ENCODE results near the gene LRP5. TPM values are rescaled to one million over a fixed set of nuclear protein-coding genes. Genes with fewer than 3 reads are reported as not detected.

Gene LRP5
- total and polyA plus RNA-seq, 2 donors: 10.1 to 22.1 TPM

GRCh38 chr11:68329978-68330699 is 17.7 kb downstream of the LRP5 start:
- Histone ChIP-seq H3K36me3 (ENCODE audit: control insufficient read depth in 2 of 2, insufficient read depth in 2 of 2, low read length in 1 of 2) (no peaks in the 10 kb centered on the region), H3K27me3 (ENCODE audit: control insufficient read depth in 2 of 2, insufficient read depth in 1 of 2, low read length in 1 of 2) (peaks cover 0 to 2% of the 10 kb centered on the region in 2 donors), H3K4me1 (ENCODE audit: control insufficient read depth in 2 of 2, insufficient read depth in 2 of 2, low read length in 2 of 2) (peaks cover 44 to 70% of the 10 kb centered on the region in 2 donors), H3K27ac (ENCODE audit: low read depth in 1 of 2, low read length in 1 of 2) (no peak overlapping the region), H3K9me3 (ENCODE audit: control insufficient read depth in 2 of 2, insufficient read depth in 1 of 2, low read length in 1 of 2) (no peaks in the 10 kb centered on the region), H3K4me3 (ENCODE audit: low read length in 2 of 2) (no peak overlapping the region)
- 94% methylated on average over 13 of the region's 13 CpGs for WGBS
- no peak for DNase-seq (ENCODE audit: low read depth in 6 of 9, low spot score in 9 of 9)

- WGBS: 79% methylated on average over 16 of the region's 16 CpGs
- Histone ChIP-seq H3K4me1 (ENCODE audit: control insufficient read depth in 2 of 2, insufficient read depth in 2 of 2, low read length in 2 of 2) (peaks cover 44 to 70% of the 10 kb centered on the region in 2 donors), H3K36me3 (ENCODE audit: control insufficient read depth in 2 of 2, insufficient read depth in 2 of 2, low read length in 1 of 2) (no peaks in the 10 kb centered on the region), H3K27ac (ENCODE audit: low read depth in 1 of 2, low read length in 1 of 2) (peak overlapping the region in 1 of 2 donors; percentile 45), H3K9me3 (ENCODE audit: control insufficient read depth in 2 of 2, insufficient read depth in 1 of 2, low read length in 1 of 2) (no peaks in the 10 kb centered on the region), H3K27me3 (ENCODE audit: control insufficient read depth in 2 of 2, insufficient read depth in 1 of 2, low read length in 1 of 2) (peaks cover 0 to 2% of the 10 kb centered on the region in 2 donors), H3K4me3 (ENCODE audit: low read length in 2 of 2) (peak overlapping the region; percentile 2 to 25)
- DNase-seq (ENCODE audit: low read depth in 6 of 9, low spot score in 9 of 9): no peak
Observed at GRCh38 chr11:68330700-68331337, 18.4 kb downstream of the LRP5 start.

GRCh38 chr11:68331338-68331947 is 19.1 kb downstream of the LRP5 start:
- peak in 2 of 9 donors; percentile 21 to 65 for DNase-seq (ENCODE audit: low read depth in 6 of 9, low spot score in 9 of 9)
- Histone ChIP-seq H3K4me1 (ENCODE audit: control insufficient read depth in 2 of 2, insufficient read depth in 2 of 2, low read length in 2 of 2) (peaks cover 44 to 63% of the 10 kb centered on the region in 2 donors), H3K27me3 (ENCODE audit: control insufficient read depth in 2 of 2, insufficient read depth in 1 of 2, low read length in 1 of 2) (peaks cover 0 to 2% of the 10 kb centered on the region in 2 donors), H3K4me3 (ENCODE audit: low read length in 2 of 2) (peak overlapping the region; percentile 2 to 25), H3K27ac (ENCODE audit: low read depth in 1 of 2, low read length in 1 of 2) (peak overlapping the region; percentile 15 to 45), H3K36me3 (ENCODE audit: control insufficient read depth in 2 of 2, insufficient read depth in 2 of 2, low read length in 1 of 2) (no peaks in the 10 kb centered on the region), H3K9me3 (ENCODE audit: control insufficient read depth in 2 of 2, insufficient read depth in 1 of 2, low read length in 1 of 2) (no peaks in the 10 kb centered on the region)
- 21% methylated on average over 14 of the region's 14 CpGs for WGBS

GRCh38 chr11:68332186-68332585 is 19.8 kb downstream of the LRP5 start:
- Histone ChIP-seq H3K27ac (ENCODE audit: low read depth in 1 of 2, low read length in 1 of 2) (no peak overlapping the region), H3K36me3 (ENCODE audit: control insufficient read depth in 2 of 2, insufficient read depth in 2 of 2, low read length in 1 of 2) (no peaks in the 10 kb centered on the region), H3K4me1 (ENCODE audit: control insufficient read depth in 2 of 2, insufficient read depth in 2 of 2, low read length in 2 of 2) (peaks cover 45 to 61% of the 10 kb centered on the region in 2 donors), H3K4me3 (ENCODE audit: low read length in 2 of 2) (no peak overlapping the region), H3K27me3 (ENCODE audit: control insufficient read depth in 2 of 2, insufficient read depth in 1 of 2, low read length in 1 of 2) (peaks cover 0 to 2% of the 10 kb centered on the region in 2 donors), H3K9me3 (ENCODE audit: control insufficient read depth in 2 of 2, insufficient read depth in 1 of 2, low read length in 1 of 2) (no peaks in the 10 kb centered on the region)
- 97% methylated on average over 9 of the region's 9 CpGs for WGBS
- DNase-seq (ENCODE audit: low read depth in 6 of 9, low spot score in 9 of 9): no peak

GRCh38 chr11:68333173-68333572 is 20.8 kb downstream of the LRP5 start:
- H3K4me3 ChIP-seq (ENCODE audit: low read length in 2 of 2): no peak overlapping the region
- H3K36me3 ChIP-seq (ENCODE audit: control insufficient read depth in 2 of 2, insufficient read depth in 2 of 2, low read length in 1 of 2): no peaks in the 10 kb centered on the region
- WGBS: 80% methylated on average over 4 of the region's 4 CpGs
- H3K9me3 ChIP-seq (ENCODE audit: control insufficient read depth in 2 of 2, insufficient read depth in 1 of 2, low read length in 1 of 2): no peaks in the 10 kb centered on the region
- peak overlapping the region in 1 of 2 donors; percentile 33 for H3K27ac ChIP-seq (ENCODE audit: low read depth in 1 of 2, low read length in 1 of 2)
- no peak for DNase-seq (ENCODE audit: low read depth in 6 of 9, low spot score in 9 of 9)
- H3K4me1 ChIP-seq (ENCODE audit: control insufficient read depth in 2 of 2, insufficient read depth in 2 of 2, low read length in 2 of 2): peaks cover 39 to 57% of the 10 kb centered on the region in 2 donors
- peaks cover 0 to 2% of the 10 kb centered on the region in 2 donors for H3K27me3 ChIP-seq (ENCODE audit: control insufficient read depth in 2 of 2, insufficient read depth in 1 of 2, low read length in 1 of 2)

GRCh38 chr11:68334923-68335322 is 22.5 kb downstream of the LRP5 start:
- no peak for DNase-seq (ENCODE audit: low read depth in 6 of 9, low spot score in 9 of 9)
- Histone ChIP-seq H3K27me3 (ENCODE audit: control insufficient read depth in 2 of 2, insufficient read depth in 1 of 2, low read length in 1 of 2) (no peaks in the 10 kb centered on the region), H3K4me1 (ENCODE audit: control insufficient read depth in 2 of 2, insufficient read depth in 2 of 2, low read length in 2 of 2) (peaks cover 27 to 40% of the 10 kb centered on the region in 2 donors), H3K27ac (ENCODE audit: low read depth in 1 of 2, low read length in 1 of 2) (no peak overlapping the region), H3K36me3 (ENCODE audit: control insufficient read depth in 2 of 2, insufficient read depth in 2 of 2, low read length in 1 of 2) (no peaks in the 10 kb centered on the region), H3K9me3 (ENCODE audit: control insufficient read depth in 2 of 2, insufficient read depth in 1 of 2, low read length in 1 of 2) (no peaks in the 10 kb centered on the region), H3K4me3 (ENCODE audit: low read length in 2 of 2) (no peak overlapping the region)
- WGBS: 100% methylated on average over 4 of the region's 4 CpGs

- Histone ChIP-seq H3K4me1 (ENCODE audit: control insufficient read depth in 2 of 2, insufficient read depth in 2 of 2, low read length in 2 of 2) (peaks cover 25 to 38% of the 10 kb centered on the region in 2 donors), H3K36me3 (ENCODE audit: control insufficient read depth in 2 of 2, insufficient read depth in 2 of 2, low read length in 1 of 2) (no peaks in the 10 kb centered on the region), H3K9me3 (ENCODE audit: control insufficient read depth in 2 of 2, insufficient read depth in 1 of 2, low read length in 1 of 2) (no peaks in the 10 kb centered on the region), H3K4me3 (ENCODE audit: low read length in 2 of 2) (no peak overlapping the region), H3K27ac (ENCODE audit: low read depth in 1 of 2, low read length in 1 of 2) (no peak overlapping the region), H3K27me3 (ENCODE audit: control insufficient read depth in 2 of 2, insufficient read depth in 1 of 2, low read length in 1 of 2) (no peaks in the 10 kb centered on the region)
- WGBS: 96% methylated on average over 8 of the region's 8 CpGs
- DNase-seq (ENCODE audit: low read depth in 6 of 9, low spot score in 9 of 9): no peak
Observed at GRCh38 chr11:68335683-68336082, 23.3 kb downstream of the LRP5 start.

GRCh38 chr11:68336716-68337115 is 24.3 kb downstream of the LRP5 start:
- Histone ChIP-seq H3K4me3 (ENCODE audit: low read length in 2 of 2) (no peak overlapping the region), H3K36me3 (ENCODE audit: control insufficient read depth in 2 of 2, insufficient read depth in 2 of 2, low read length in 1 of 2) (no peaks in the 10 kb centered on the region), H3K4me1 (ENCODE audit: control insufficient read depth in 2 of 2, insufficient read depth in 2 of 2, low read length in 2 of 2) (peaks cover 15 to 28% of the 10 kb centered on the region in 2 donors), H3K27ac (ENCODE audit: low read depth in 1 of 2, low read length in 1 of 2) (no peak overlapping the region), H3K9me3 (ENCODE audit: control insufficient read depth in 2 of 2, insufficient read depth in 1 of 2, low read length in 1 of 2) (no peaks in the 10 kb centered on the region), H3K27me3 (ENCODE audit: control insufficient read depth in 2 of 2, insufficient read depth in 1 of 2, low read length in 1 of 2) (no peaks in the 10 kb centered on the region)
- no peak for DNase-seq (ENCODE audit: low read depth in 6 of 9, low spot score in 9 of 9)
- WGBS: 82% methylated on average over 9 of the region's 9 CpGs

- no peak overlapping the region for H3K27ac ChIP-seq (ENCODE audit: low read depth in 1 of 2, low read length in 1 of 2)
- peaks cover 12 to 23% of the 10 kb centered on the region in 2 donors for H3K4me1 ChIP-seq (ENCODE audit: control insufficient read depth in 2 of 2, insufficient read depth in 2 of 2, low read length in 2 of 2)
- no peak overlapping the region for H3K4me3 ChIP-seq (ENCODE audit: low read length in 2 of 2)
- no peaks in the 10 kb centered on the region for H3K36me3 ChIP-seq (ENCODE audit: control insufficient read depth in 2 of 2, insufficient read depth in 2 of 2, low read length in 1 of 2)
- no peak for DNase-seq (ENCODE audit: low read depth in 6 of 9, low spot score in 9 of 9)
- WGBS: 60% methylated on average over 4 of the region's 4 CpGs
- no peaks in the 10 kb centered on the region for H3K9me3 ChIP-seq (ENCODE audit: control insufficient read depth in 2 of 2, insufficient read depth in 1 of 2, low read length in 1 of 2)
- H3K27me3 ChIP-seq (ENCODE audit: control insufficient read depth in 2 of 2, insufficient read depth in 1 of 2, low read length in 1 of 2): no peaks in the 10 kb centered on the region
Observed at GRCh38 chr11:68337399-68337835, 25.0 kb downstream of the LRP5 start.
